Activated CD4-positive, alpha-beta T cell treated with anti-CD3 and anti-CD28 coated beads, Interleukin-2, amount 10 ng/mL, durations not matched to agents 7 days and 5 days (primary cell): ENCODE data around the gene CWC27. TPM values are rescaled to one million over a fixed set of nuclear protein-coding genes. Genes with fewer than 3 reads are reported as not detected.

Source experiments
- CTCF ChIA-PET: fragments of 350-600 bp; sonication (Branson Sonifier 250); formaldehyde crosslinking; loops from one replicate; lab custom pipeline; 2021; ENCODE audit warnings: antibody characterized with exemption; lab: Charles Lee
- POLR2A ChIA-PET: fragments of 350-600 bp; sonication (Branson Sonifier 250); formaldehyde crosslinking; loops from one replicate; lab custom pipeline; 2021; ENCODE audit warnings: antibody characterized with exemption; lab: Charles Lee
- DNase-seq: peaks from one replicate; pipeline ENCODE4 v3.0.0-alpha.2; 2020
- H3K27ac Mint-ChIP-seq: one replicate; pipeline ENCODE4 v1.8.0; 2021; ENCODE audit warnings: mild to moderate bottlenecking, moderate library complexity, mixed read lengths
- H3K27me3 Mint-ChIP-seq: one replicate; pipeline ENCODE4 v1.8.0; 2021; ENCODE audit warnings: mixed read lengths
- H3K36me3 Mint-ChIP-seq: one replicate; pipeline ENCODE4 v1.8.0; 2021; ENCODE audit warnings: low read depth, mixed read lengths
- H3K4me1 Mint-ChIP-seq: one replicate; pipeline ENCODE4 v1.8.0; 2021; ENCODE audit warnings: mixed read lengths
- H3K4me3 Mint-ChIP-seq: one replicate; pipeline ENCODE4 v1.8.0; 2021; ENCODE audit warnings: mild to moderate bottlenecking, moderate library complexity, mixed read lengths
- H3K9me3 Mint-ChIP-seq: one replicate; pipeline ENCODE4 v1.8.0; 2021; ENCODE audit warnings: mixed read lengths
- total RNA-seq, 2 experiments: library from RNA; stranded (reverse); gene quantifications; one replicate each; pipeline ENCODE4 v1.2.3, GENCODE V29; 2021

CWC27 gene
- total RNA-seq, 2 experiments from 2014 or later, result 21.3 to 22.8 TPM

DNA sequence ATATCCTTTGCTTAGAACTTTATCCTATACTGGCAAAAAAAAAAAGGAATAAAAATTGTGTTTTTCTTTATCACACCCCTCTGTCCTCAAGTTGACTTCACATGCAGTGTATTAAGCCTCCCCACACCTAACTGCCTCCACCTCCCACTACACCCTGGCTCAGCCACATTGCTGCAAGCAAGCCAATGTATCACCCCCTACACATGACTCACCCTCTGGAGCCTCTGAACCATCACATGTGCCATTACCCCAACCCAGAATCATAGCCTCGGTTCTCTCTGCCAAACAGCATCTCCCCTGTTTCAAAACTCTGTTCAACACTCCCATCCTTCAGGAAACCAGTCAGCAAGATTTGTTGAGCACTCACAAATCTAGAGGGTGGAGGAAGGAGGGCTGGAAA, 209.0 kb downstream of the CWC27 start:
- no peaks in the 10 kb centered on the region for H3K27me3 Mint-ChIP-seq
- H3K9me3 Mint-ChIP-seq, result no peaks in the 10 kb centered on the region
- CTCF ChIA-PET, result no interaction called here
- H3K36me3 Mint-ChIP-seq, result peaks cover 25% of the 10 kb centered on the region
- H3K27ac Mint-ChIP-seq, result no peak overlapping the region
- POLR2A ChIA-PET, result no interaction called here
- no peak overlapping the region for H3K4me3 Mint-ChIP-seq
- no peak for DNase-seq
- H3K4me1 Mint-ChIP-seq, result no peaks in the 10 kb centered on the region

DNA sequence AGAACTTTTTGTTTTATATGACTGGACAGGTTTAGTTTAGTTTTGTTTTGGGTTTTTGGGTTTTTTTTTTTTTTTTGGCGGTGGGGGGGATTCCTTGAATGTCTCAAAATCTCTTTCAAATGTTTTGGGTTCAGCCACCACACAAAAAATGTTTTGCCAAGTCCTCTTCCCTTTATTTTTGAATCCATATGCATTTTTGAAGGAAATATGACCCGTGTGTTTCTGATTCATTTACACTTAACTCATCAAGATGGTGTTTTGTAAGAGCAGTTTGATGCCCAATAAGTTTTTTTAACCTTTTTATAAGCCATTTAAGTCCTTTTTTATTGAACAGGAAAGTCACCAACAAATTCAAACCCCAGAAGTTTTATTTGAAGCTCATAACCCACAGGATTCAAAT, 209.8 kb downstream of the CWC27 start:
- ChIA-PET CTCF (no interaction called here), POLR2A (no interaction called here)
- Mint-ChIP-seq H3K9me3 (no peaks in the 10 kb centered on the region), H3K4me1 (no peaks in the 10 kb centered on the region), H3K27me3 (no peaks in the 10 kb centered on the region), H3K4me3 (no peak overlapping the region), H3K36me3 (peaks cover 17% of the 10 kb centered on the region), H3K27ac (no peak overlapping the region)
- DNase-seq, result no peak

DNA sequence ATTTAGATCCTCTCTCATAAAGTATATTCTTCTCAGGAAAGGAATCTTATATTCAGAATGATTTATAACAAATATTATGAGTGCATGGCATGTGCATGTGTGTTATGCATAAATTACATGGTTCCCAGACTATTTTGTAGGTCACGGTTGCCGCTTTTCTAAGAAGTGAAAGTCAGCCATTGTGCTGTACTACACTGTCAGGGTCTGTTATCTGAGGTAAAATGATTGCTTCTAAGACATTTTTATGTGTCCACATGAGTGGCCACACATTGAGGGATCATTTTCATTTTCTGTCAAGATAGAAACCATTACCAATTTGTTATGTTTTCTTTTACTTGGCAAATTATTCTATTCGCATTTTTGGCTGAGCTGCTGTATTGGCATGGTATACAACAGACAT, 210.8 kb downstream of the CWC27 start:
- peaks cover 14% of the 10 kb centered on the region for H3K36me3 Mint-ChIP-seq
- H3K4me3 Mint-ChIP-seq, result no peak overlapping the region

DNA sequence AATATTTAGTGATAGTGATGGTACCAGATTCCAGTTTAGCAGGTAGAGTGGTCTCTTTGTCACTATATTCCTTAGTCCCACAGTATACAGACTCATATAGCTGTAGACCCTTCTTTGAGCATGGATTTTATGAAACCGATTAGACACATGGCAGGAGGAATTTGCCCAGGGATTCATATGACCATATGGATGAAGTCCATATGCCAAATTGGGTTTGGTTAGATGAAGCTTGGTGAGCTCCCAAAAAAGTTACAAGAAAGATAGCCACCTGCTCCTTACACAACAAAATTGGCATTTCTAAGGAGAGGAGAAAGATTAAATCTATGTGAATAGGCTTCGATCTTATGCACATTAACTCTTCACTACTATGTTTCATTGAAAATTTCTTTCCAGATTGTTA, 211.4 kb downstream of the CWC27 start:
- no peak overlapping the region for H3K27ac Mint-ChIP-seq
- no peak overlapping the region for H3K4me3 Mint-ChIP-seq
- ChIA-PET CTCF (interaction anchor here (0.7 kb wide), 1 partner anchor 132 kb away, joined by 3 read pairs; no protein-coding TSS in a partner anchor), POLR2A (no interaction called here)
- no peak for DNase-seq
- H3K4me1 Mint-ChIP-seq, result no peaks in the 10 kb centered on the region
- no peaks in the 10 kb centered on the region for H3K9me3 Mint-ChIP-seq
- no peaks in the 10 kb centered on the region for H3K27me3 Mint-ChIP-seq
- H3K36me3 Mint-ChIP-seq, result peaks cover 14% of the 10 kb centered on the region

More for the DNA sequence above, 210.8 kb downstream of the CWC27 start:
- Mint-ChIP-seq H3K4me1 (no peaks in the 10 kb centered on the region), H3K9me3 (no peaks in the 10 kb centered on the region), H3K27ac (no peak overlapping the region), H3K27me3 (no peaks in the 10 kb centered on the region)
- POLR2A ChIA-PET, result no interaction called here
- CTCF ChIA-PET, result interaction anchor here (0.7 kb wide), 1 partner anchor 132 kb away, joined by 3 read pairs; no protein-coding TSS in a partner anchor
- no peak for DNase-seq

DNA sequence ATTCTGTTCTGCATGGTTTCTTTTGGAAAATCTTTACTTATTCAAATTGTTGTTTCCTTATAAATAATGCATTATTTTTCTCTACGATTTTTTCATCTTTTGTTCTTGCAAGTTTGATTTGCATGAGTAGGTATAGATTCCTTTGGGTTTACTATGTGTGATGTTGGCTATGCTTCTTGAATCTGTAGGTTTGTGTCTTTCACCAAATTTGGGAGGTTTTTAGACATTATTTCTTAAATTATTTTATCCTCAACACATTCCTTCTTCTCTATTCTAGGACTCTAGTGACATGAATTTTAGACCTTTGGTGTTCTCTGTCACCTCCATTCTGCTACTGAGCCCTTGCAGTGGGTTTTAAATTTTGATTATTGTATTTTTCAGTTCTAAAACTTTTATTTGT, 219.0 kb downstream of the CWC27 start:
- peaks cover 14% of the 10 kb centered on the region for H3K36me3 Mint-ChIP-seq
- peaks cover 4% of the 10 kb centered on the region for H3K9me3 Mint-ChIP-seq
- CTCF ChIA-PET, result no interaction called here
- POLR2A ChIA-PET, result no interaction called here
- no peak overlapping the region for H3K27ac Mint-ChIP-seq
- no peak for DNase-seq
- H3K27me3 Mint-ChIP-seq, result no peaks in the 10 kb centered on the region
- H3K4me1 Mint-ChIP-seq, result peaks cover 4% of the 10 kb centered on the region
- no peak overlapping the region for H3K4me3 Mint-ChIP-seq

DNA sequence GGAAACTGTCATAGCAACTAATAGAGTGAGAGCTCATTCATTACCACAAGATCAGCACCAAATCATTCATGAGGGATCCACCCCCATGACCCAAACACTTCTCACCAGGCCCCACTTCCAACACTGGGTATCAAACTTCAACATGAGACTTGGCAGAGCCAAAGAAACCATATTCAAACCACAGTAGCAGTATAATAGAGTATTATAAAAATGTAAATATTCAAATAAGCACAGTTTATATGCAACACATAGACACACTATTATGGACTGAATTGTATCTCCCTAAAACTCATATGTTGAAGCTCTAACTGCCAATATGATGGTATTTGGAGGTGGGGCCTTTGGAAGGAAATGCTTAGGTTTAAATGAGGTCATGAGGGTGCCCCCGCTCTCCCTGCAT, 240.5 kb downstream of the CWC27 start:
- Mint-ChIP-seq H3K4me1 (no peaks in the 10 kb centered on the region), H3K36me3 (peaks cover 1% of the 10 kb centered on the region), H3K27ac (no peak overlapping the region), H3K9me3 (peaks cover 2% of the 10 kb centered on the region), H3K27me3 (no peaks in the 10 kb centered on the region), H3K4me3 (no peak overlapping the region)
- no peak for DNase-seq
- ChIA-PET CTCF (interaction anchor here (0.6 to 1.2 kb wide), 2 partner anchors 11 to 212 kb away, joined by 3 read pairs; no protein-coding TSS in a partner anchor), POLR2A (no interaction called here)

DNA sequence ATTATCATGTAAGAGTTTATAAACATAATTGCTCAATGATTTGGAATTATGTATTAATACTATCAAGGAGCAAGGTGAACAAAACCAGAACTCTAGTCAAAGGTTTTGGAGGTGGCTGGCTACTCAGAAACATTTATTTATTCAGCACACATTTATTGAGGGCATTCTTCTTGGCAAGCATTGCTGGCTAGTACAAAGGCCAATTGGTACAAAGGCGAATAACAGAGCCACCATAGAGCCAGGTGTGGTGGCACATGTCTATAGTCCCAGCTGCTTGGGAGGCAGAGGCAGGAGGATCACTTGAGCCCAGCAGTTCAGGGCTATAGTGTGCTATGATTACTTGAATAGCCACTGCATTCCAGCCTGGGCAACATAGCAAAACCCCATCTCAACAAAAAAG, 242.1 kb downstream of the CWC27 start:
- Mint-ChIP-seq H3K9me3 (no peaks in the 10 kb centered on the region), H3K36me3 (peaks cover 1% of the 10 kb centered on the region), H3K27me3 (no peaks in the 10 kb centered on the region), H3K4me3 (no peak overlapping the region), H3K4me1 (no peaks in the 10 kb centered on the region), H3K27ac (no peak overlapping the region)
- DNase-seq, result no peak
- POLR2A ChIA-PET, result no interaction called here
- CTCF ChIA-PET, result interaction anchor here (1.5 kb wide), 1 partner anchor 23 kb away, joined by 3 read pairs; no protein-coding TSS in a partner anchor

DNA sequence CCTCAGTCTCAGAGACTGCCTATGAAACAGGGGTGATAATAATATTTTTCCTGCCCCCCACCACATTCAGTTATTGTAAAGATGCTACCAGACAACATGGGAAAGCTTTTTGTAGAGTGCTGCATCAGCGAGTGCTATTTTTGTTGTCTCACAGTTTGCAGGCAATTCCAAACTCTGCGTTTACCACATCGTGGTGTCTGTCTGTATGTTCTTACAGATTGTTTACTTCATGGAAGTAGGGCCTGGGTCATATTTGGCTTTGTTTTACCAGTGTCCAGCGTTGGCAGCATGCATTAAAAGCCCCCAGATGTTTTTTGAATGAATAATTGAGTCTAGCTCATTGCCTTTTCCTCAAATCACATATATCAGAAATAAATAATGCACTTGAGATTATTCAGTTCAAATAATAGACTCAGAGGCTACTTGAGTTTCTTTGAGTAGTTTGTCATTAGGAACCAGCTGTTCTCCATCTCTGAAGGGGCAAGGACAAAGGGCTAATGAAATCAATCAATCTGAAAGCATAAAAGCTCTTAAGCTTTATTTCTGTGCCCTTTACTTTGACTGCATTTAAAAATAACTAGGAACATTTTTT, 243.7 kb downstream of the CWC27 start:
- H3K27me3 Mint-ChIP-seq, result no peaks in the 10 kb centered on the region
- H3K9me3 Mint-ChIP-seq, result no peaks in the 10 kb centered on the region
- H3K36me3 Mint-ChIP-seq, result peaks cover 1% of the 10 kb centered on the region
- ChIA-PET CTCF (interaction anchor here (1.1 kb wide), 1 partner anchor 13 kb away, joined by 3 read pairs; no protein-coding TSS in a partner anchor), POLR2A (no interaction called here)
- H3K4me1 Mint-ChIP-seq, result peaks cover 2% of the 10 kb centered on the region
- no peak overlapping the region for H3K27ac Mint-ChIP-seq
- no peak for DNase-seq
- H3K4me3 Mint-ChIP-seq, result no peak overlapping the region

DNA sequence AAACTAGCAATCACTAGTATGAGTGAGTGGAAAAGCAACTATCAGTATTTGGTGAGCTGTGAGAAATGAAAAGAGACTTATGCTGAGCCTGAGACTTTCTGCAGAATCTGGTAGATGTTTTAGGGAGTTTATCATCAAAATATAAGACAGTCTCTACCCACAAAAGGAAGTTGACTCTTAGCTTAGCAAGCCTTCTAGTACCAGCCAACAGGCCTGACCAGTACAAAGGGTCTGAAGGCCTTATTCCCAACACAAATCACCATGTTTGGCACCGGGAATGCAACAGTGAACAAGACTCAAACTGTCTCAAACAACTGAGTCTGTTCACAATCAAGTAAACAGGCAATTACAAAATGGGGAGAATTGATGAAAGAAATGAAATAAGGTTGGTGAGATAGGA, 244.4 kb downstream of the CWC27 start:
- peaks cover 1% of the 10 kb centered on the region for H3K36me3 Mint-ChIP-seq
- no peaks in the 10 kb centered on the region for H3K9me3 Mint-ChIP-seq
- H3K4me1 Mint-ChIP-seq, result peaks cover 9% of the 10 kb centered on the region
- DNase-seq, result no peak
- no peak overlapping the region for H3K4me3 Mint-ChIP-seq
- CTCF ChIA-PET, result interaction anchor here (1.1 kb wide), 1 partner anchor 14 kb away, joined by 3 read pairs; no protein-coding TSS in a partner anchor
- H3K27me3 Mint-ChIP-seq, result no peaks in the 10 kb centered on the region
- POLR2A ChIA-PET, result no interaction called here
- no peak overlapping the region for H3K27ac Mint-ChIP-seq

DNA sequence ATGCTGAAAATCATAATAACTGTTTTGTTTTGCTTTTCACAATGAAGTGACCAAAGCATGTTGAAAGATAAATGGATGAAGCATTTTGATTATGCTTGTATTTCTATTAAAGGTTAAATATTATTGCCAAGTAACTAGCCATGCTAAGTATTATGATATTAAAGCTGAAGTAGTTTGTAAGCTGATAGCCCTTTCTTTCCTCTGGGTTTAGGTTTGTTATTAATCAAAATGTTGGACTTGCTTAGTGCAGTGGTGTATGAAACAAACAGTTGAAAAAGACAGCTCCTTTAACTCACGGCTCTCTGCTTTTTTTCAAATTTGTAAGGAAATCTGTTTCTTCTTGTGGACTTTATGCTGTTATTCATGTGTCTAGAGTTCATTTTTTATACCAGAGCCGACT, 246.0 kb downstream of the CWC27 start:
- DNase-seq, result no peak
- peaks cover 1% of the 10 kb centered on the region for H3K36me3 Mint-ChIP-seq
- CTCF ChIA-PET, result no interaction called here
- POLR2A ChIA-PET, result no interaction called here
- H3K4me3 Mint-ChIP-seq, result no peak overlapping the region
- H3K27ac Mint-ChIP-seq, result no peak overlapping the region
- peaks cover 9% of the 10 kb centered on the region for H3K4me1 Mint-ChIP-seq
- no peaks in the 10 kb centered on the region for H3K9me3 Mint-ChIP-seq
- no peaks in the 10 kb centered on the region for H3K27me3 Mint-ChIP-seq

DNA sequence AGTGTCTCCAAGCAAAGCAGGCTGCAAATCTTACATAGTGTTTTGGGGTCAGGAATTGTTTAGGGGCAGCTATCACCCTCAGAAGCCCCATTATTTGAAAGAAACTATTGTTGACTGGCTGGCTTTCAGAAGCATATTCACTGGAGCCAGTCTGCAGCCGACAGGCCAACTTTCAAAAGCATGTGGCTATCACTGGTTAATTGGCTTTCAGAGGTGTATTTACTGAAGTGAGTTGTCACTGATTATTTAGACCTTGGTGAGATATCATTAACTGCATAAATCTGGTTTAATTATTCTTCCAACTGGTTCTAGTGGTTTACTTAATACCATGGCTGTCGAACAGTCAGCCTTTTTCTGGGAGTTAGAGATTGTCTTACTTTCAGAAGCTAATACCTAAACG, 247.0 kb downstream of the CWC27 start:
- Mint-ChIP-seq H3K9me3 (no peaks in the 10 kb centered on the region), H3K4me1 (peaks cover 17% of the 10 kb centered on the region), H3K27me3 (no peaks in the 10 kb centered on the region), H3K4me3 (no peak overlapping the region), H3K27ac (no peak overlapping the region), H3K36me3 (no peaks in the 10 kb centered on the region)
- DNase-seq, result no peak
- ChIA-PET CTCF (no interaction called here), POLR2A (no interaction called here)

DNA sequence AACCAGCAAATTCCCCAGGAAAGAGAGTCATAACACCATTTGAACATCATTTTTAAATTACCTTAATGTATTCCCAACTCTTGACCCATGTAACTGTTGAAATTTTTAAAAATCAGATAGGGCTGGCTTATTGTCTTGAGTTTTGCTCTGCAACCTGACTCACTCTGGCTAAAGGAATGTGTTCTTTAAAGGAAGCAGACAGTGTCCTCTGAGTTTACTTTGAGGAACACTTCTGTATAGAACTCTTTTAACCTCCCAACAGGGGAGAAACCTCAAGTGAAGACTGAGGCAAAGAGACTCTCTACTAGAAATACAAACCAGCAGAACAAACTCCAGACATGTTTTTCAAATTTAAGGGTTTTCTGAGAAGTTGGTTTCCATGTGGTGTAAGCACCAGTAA, 248.9 kb downstream of the CWC27 start:
- Mint-ChIP-seq H3K27ac (no peak overlapping the region), H3K27me3 (no peaks in the 10 kb centered on the region), H3K9me3 (no peaks in the 10 kb centered on the region), H3K4me3 (no peak overlapping the region), H3K36me3 (no peaks in the 10 kb centered on the region), H3K4me1 (peaks cover 29% of the 10 kb centered on the region)
- ChIA-PET CTCF (no interaction called here), POLR2A (no interaction called here)
- DNase-seq, result no peak

DNA sequence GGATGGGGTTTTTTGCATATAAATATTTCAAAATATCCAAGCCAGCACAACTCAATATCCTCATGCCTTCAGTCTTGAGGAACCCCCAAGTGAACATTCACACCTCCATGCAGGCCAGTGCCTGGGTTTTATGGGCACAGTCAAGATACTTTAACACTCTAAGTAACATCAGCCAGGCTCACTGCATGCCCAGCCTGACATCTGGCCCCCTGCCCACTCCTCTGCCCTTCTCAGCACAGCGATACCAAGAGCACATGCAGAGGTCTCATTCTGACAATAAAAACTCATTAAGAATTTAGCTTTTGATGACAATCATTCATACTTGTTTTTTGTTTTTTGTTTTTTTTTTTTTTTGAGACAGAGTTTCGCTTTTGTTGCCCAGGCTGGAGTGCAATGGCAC, 250.0 kb downstream of the CWC27 start:
- ChIA-PET CTCF (interaction anchor here (0.7 kb wide), 2 partner anchors 16 to 146 kb away, joined by 3 read pairs; no protein-coding TSS in a partner anchor), POLR2A (no interaction called here)
- peaks cover 29% of the 10 kb centered on the region for H3K4me1 Mint-ChIP-seq
- H3K36me3 Mint-ChIP-seq, result no peaks in the 10 kb centered on the region
- no peaks in the 10 kb centered on the region for H3K27me3 Mint-ChIP-seq
- DNase-seq, result no peak
- no peak overlapping the region for H3K27ac Mint-ChIP-seq
- no peak overlapping the region for H3K4me3 Mint-ChIP-seq
- no peaks in the 10 kb centered on the region for H3K9me3 Mint-ChIP-seq

DNA sequence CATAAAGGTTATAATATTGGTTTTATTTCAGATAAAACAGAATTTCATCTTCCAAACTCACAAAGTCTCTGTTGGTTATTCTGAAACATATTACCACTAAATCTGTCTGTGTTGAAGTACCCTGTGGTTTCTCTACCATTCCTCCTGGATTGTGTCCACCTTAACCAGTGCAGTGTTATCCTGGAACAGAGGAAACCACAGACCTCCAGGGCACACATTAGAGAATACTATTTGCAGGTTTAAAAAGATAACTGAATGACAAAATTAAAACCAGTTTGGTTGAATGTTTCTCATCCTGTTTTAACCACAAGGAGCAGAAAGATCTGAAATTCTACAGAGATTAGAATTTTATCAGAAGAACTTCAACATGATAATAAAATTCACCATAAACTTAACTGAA, 251.8 kb downstream of the CWC27 start:
- Mint-ChIP-seq H3K9me3 (no peaks in the 10 kb centered on the region), H3K4me1 (peaks cover 29% of the 10 kb centered on the region), H3K36me3 (no peaks in the 10 kb centered on the region), H3K27me3 (no peaks in the 10 kb centered on the region), H3K27ac (no peak overlapping the region), H3K4me3 (no peak overlapping the region)
- no peak for DNase-seq
- CTCF ChIA-PET, result no interaction called here
- POLR2A ChIA-PET, result no interaction called here
